Gastroesophageal sphincter (tissue), 4 donors: ENCODE data around the gene KIAA1217. TPM values are rescaled to one million over a fixed set of nuclear protein-coding genes. Genes with fewer than 3 reads are reported as not detected.

Experiments
- ATAC-seq: fragments of 150-250 bp; one replicate; pipeline ENCODE4 v1.9.1; 2016; ENCODE audit warnings: mild to moderate bottlenecking, moderate library complexity
- H3K27ac ChIP-seq, 4 donors: fragments of 200-600 bp; sonication (generic) in 3 of 4; 1 replicate in 3 of 4; 2 replicates in 1 of 4; pipeline ENCODE4 v1.5.1; 2016 to 2019
- H3K27me3 ChIP-seq: fragments of 200-600 bp; sonication (generic); one replicate; pipeline ENCODE4 v1.5.1; 2019
- H3K36me3 ChIP-seq, 2 donors: fragments of 200-600 bp; sonication (generic); one replicate each; pipeline ENCODE4 v1.5.1; 2019; ENCODE audit warnings: control low read depth in 1 of 2
- H3K4me1 ChIP-seq, 3 donors: fragments of 200-600 bp; sonication (generic); 1 replicate in 2 of 3; 2 replicates in 1 of 3; pipeline ENCODE4 v1.5.1; 2016 to 2019; ENCODE audit warnings: control low read depth in 2 of 3
- H3K4me3 ChIP-seq, 2 donors: fragments of 200-600 bp; sonication (generic); one replicate each; pipeline ENCODE4 v1.5.1; 2019; ENCODE audit warnings: mild to moderate bottlenecking in 1 of 2, moderate library complexity in 1 of 2
- H3K9me3 ChIP-seq, 3 donors: fragments of 200-600 bp; sonication (generic); one replicate each; pipeline ENCODE4 v1.5.1; 2017 to 2019; ENCODE audit warnings: control low read depth in 2 of 3
- EP300 ChIP-seq: sonication (generic); formaldehyde crosslinking; IDR thresholded peaks from one replicate; pipeline ENCODE4 v1.6.1; 2017; ENCODE audit warnings: antibody characterized with exemption, mild to moderate bottlenecking
- POLR2A ChIP-seq, 2 donors: fragments of 450-650 bp; IDR thresholded peaks; one replicate each; pipeline ENCODE4 v1.6.1; 2017; ENCODE audit warnings: antibody characterized with exemption in 2 of 2, mild to moderate bottlenecking in 2 of 2, moderate library complexity in 1 of 2
- POLR2AphosphoS5 ChIP-seq: sonication (generic); formaldehyde crosslinking; IDR thresholded peaks from one replicate; pipeline ENCODE4 v1.6.1; 2017; ENCODE audit warnings: antibody characterized with exemption
- WGBS, 2 donors: methylation state at CpG; one replicate each; pipeline ENCODE4 v1.1.5; 2018; ENCODE audit warnings: low coverage in 1 of 2; 5-methylcytosine and 5-hydroxymethylcytosine counted together
- total RNA-seq, 4 donors: library from RNA; depleted of rRNA; stranded (reverse); fragments of >200 nt; gene quantifications; one replicate each; pipeline ENCODE4 v1.1.0, GENCODE V29; 2016
- TF ChIP-seq, protein P1 (sequence below), 4 experiments: fragments of 200-600 bp in 2 of 4; fragments of 450-650 bp in 2 of 4; sonication (generic) in 1 of 4; IDR thresholded peaks; one replicate each; pipeline ENCODE4 v1.5.1; 2017 to 2019; ENCODE audit warnings: antibody characterized with exemption in 4 of 4, mild to moderate bottlenecking in 2 of 4, moderate library complexity in 2 of 4

KIAA1217 gene
- total RNA-seq, 4 donors from 2014 or later: 9.7 to 15.3 (median 12.7) TPM

DNA sequence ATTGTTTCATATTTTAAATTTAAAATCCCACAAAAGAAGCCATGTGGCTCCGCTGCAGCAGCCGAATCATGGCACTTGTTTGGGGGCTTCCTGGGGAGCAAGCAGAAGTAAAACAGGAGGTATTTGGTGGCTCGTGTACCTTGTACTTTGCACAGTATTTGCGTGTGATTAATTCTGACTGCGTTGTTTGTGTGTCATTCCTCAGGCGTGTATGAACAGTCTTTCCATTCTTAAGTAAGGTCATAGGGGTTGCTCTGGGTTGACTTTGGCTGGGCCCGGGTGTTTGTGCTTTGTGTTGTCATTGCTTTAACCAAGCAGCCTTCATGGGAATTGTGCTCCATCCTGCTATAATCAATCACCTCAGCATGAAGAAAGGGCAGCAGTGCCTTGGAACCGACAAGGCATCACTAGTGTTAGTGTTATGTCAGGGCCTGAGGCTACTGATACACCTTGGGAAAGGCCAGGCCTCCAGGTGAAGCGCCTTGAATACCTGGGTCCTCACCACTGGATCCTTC is 332.4 kb downstream of the KIAA1217 start:
- ATAC-seq: no peak
- 85 to 94% methylated on average over 7 of the region's 9 CpGs for WGBS, 2 donors
- TF ChIP-seq EP300: no peak
- no peak for TF ChIP-seq POLR2A (IDR thresholded peaks at IDR 0.05)
- TF ChIP-seq, protein P1, sequence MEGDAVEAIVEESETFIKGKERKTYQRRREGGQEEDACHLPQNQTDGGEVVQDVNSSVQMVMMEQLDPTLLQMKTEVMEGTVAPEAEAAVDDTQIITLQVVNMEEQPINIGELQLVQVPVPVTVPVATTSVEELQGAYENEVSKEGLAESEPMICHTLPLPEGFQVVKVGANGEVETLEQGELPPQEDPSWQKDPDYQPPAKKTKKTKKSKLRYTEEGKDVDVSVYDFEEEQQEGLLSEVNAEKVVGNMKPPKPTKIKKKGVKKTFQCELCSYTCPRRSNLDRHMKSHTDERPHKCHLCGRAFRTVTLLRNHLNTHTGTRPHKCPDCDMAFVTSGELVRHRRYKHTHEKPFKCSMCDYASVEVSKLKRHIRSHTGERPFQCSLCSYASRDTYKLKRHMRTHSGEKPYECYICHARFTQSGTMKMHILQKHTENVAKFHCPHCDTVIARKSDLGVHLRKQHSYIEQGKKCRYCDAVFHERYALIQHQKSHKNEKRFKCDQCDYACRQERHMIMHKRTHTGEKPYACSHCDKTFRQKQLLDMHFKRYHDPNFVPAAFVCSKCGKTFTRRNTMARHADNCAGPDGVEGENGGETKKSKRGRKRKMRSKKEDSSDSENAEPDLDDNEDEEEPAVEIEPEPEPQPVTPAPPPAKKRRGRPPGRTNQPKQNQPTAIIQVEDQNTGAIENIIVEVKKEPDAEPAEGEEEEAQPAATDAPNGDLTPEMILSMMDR (IDR thresholded peaks at IDR 0.05): no peak
- no peak for TF ChIP-seq POLR2AphosphoS5
- Histone ChIP-seq H3K4me1 (no peaks in the 10 kb centered on the region), H3K4me3 (no peak overlapping the region), H3K36me3 (peaks cover 0 to 93% of the 10 kb centered on the region in 2 donors), H3K27ac (no peak overlapping the region), H3K9me3 (no peaks in the 10 kb centered on the region), H3K27me3 (no peaks in the 10 kb centered on the region)

DNA sequence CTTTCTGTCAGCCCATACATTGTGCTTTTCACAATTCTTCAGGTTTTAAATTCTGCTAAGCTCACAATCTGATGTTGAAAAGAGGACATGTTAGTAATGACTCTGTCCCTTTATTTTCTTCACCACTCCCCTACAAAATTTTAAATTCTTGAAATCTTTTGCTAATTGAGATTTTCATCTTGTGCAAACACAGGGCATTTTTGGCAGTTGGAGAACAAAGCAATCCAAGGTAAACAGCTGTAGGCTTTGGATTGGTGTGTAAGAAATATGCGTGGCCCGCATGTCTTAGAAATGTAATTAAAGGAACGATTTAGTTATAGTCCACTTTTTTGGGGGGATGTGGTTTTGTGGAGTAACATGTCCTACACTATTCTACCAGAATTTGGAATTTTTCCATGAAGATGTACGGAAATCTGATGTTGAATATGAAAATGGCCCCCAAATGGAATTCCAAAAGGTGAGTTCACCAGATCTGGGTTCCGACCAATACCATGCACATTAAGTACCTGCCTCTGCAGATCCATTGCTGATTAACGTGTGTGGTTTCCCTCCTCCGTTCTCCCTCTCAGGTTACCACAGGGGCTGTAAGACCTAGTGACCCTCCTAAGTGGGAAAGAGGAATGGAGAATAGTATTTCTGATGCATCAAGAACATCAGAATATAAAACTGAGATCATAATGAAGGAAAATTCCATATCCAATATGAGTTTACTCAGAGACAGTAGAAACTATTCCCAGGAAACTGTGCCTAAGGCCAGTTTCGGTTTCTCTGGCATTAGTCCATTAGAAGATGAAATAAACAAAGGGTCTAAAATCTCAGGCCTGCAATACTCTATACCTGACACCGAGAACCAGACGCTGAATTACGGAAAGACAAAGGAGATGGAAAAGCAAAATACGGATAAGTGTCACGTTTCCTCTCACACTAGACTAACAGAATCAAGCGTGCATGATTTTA is 333.7 kb downstream of the KIAA1217 start:
- H3K36me3 ChIP-seq: peaks cover 0 to 82% of the 10 kb centered on the region in 2 donors
- ATAC-seq: no peak
- no peaks in the 10 kb centered on the region for H3K9me3 ChIP-seq
- H3K4me3 ChIP-seq: no peak overlapping the region
- 87 to 88% methylated on average over 12 to 14 of the region's 14 CpGs for WGBS, 2 donors
- H3K4me1 ChIP-seq: no peaks in the 10 kb centered on the region
- TF ChIP-seq POLR2A (IDR thresholded peaks at IDR 0.05) (no peak), EP300 (no peak), POLR2AphosphoS5 (no peak)
- TF ChIP-seq, protein P1 (IDR thresholded peaks at IDR 0.05): no peak
- no peaks in the 10 kb centered on the region for H3K27me3 ChIP-seq
- H3K27ac ChIP-seq: no peak overlapping the region

DNA sequence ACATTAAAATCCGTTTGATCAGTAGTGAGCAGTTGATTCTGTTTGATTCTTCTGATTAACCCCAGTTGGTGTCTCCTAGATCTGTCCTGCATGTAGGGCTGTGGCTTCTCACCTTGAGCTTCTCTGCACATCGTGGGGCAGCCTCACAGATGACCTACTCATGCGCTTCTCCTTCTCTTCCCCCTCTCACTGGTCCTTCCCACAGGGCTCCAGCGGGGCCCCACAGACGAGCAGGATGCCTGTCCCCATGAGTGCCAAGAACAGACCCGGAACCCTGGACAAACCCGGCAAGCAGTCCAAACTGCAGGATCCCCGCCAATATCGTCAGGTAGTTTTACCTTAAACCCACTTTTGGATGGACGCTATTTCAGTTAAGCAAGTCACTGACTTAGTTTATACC is 335.8 kb downstream of the KIAA1217 start:
- no peak for ATAC-seq
- no peak overlapping the region for H3K4me3 ChIP-seq
- H3K9me3 ChIP-seq: no peaks in the 10 kb centered on the region
- TF ChIP-seq POLR2A (IDR thresholded peaks at IDR 0.05) (no peak), EP300 (no peak), POLR2AphosphoS5 (no peak)
- TF ChIP-seq, protein P1 (IDR thresholded peaks at IDR 0.05): no peak
- H3K4me1 ChIP-seq: no peaks in the 10 kb centered on the region
- no peak overlapping the region for H3K27ac ChIP-seq
- H3K36me3 ChIP-seq: peaks cover 0 to 65% of the 10 kb centered on the region in 2 donors
- no peaks in the 10 kb centered on the region for H3K27me3 ChIP-seq
- WGBS, 2 donors: 91 to 93% methylated on average over 3 to 9 of the region's 10 CpGs

DNA sequence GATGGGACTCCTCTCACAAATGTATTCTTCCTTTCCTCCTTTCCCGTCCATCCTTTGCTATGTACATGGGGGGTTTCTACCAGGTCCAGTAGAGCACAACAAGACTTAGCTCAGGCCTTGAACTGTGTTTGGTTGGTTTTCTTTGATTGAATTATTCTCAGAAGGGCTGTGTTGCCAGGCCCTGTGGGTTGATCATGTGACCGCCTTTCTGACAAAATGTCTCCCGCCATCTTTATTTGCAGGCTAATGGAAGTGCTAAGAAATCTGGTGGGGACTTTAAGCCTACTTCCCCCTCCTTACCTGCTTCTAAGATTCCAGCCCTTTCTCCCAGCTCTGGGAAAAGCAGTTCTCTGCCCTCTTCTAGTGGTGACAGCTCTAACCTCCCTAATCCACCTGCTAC is 336.6 kb downstream of the KIAA1217 start:
- Histone ChIP-seq H3K4me3 (no peak overlapping the region), H3K4me1 (no peaks in the 10 kb centered on the region), H3K27me3 (no peaks in the 10 kb centered on the region), H3K9me3 (no peaks in the 10 kb centered on the region), H3K27ac (no peak overlapping the region), H3K36me3 (peaks cover 0 to 57% of the 10 kb centered on the region in 2 donors)
- no peak for TF ChIP-seq POLR2A (IDR thresholded peaks at IDR 0.05)
- no peak for TF ChIP-seq POLR2AphosphoS5
- no peak for TF ChIP-seq EP300
- TF ChIP-seq, protein P1 (IDR thresholded peaks at IDR 0.05): no peak
- 95% methylated on average over 3 of the region's 3 CpGs; no CpG with 5 or more reads in 1 of the 2 donors for WGBS, 2 donors
- ATAC-seq: no peak
